ENCODE results near the gene RNU1-3. TPM values are rescaled to one million over a fixed set of nuclear protein-coding genes. Genes with fewer than 3 reads are reported as not detected.
A peak's percentile ranks its signal among the peaks of the same experiment; 100 is the strongest.

Gene RNU1-3
- total and polyA plus RNA-seq, 9 of the 15 experiments (the other 6 are each of a cell fraction or from before 2014, with no cell fraction given) = under 0.01 to 32,823 (median 2,538) TPM; not detected in 4

- TF ChIP-seq, protein P1, sequence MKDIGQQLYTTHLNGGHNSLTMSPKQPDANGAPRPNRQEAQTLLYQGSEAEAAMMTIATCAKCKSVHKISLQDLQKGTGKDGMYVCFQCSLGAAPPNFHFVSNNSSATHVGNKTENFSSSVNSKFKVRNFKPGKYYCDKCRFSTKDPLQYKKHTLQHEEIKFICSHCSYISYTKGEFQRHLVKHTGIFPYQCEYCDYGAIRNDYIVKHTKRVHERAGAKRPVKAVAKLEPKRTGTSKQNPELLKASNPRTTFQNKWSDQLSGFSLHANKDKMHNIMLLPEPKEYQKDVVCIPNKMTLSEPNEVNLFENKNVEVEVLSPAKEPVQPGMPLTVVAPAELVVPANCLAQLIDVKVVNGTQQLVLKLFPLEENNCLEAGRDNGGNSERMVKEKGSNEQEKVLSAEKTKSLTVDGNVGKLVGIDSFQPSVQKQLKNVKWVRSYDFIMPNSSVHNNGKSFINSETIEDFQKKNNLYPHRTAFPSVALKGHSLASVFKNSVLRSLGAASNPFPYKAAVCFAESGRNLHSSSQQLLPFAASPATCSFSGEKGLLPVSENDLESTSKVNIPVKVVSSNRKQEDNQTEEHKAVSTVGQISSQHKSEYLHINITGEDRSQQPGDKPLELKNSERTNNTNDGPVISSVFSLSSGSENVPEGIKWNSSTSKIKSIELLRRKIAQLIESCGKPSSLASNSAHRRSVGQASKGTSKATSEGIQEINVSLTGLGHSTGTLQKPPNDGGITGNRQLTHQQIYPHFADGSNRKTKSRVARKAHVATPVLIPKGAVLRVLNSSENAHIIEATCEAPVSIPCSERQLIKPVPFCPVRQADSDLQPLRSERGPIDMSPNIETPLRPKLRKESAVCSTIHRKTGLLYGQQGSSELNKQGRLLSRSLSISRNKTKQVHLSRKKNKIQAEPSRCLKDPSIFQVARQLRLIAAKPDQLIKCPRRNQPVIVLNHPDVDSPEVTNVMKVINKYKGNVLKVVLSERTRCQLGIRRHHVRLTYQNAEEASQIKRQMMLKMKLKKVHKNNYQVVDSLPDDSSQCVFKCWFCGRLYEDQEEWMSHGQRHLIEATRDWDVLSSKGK (CRISPR knock-in tag; IDR thresholded peaks at IDR 0.05) = no peak
- TF ChIP-seq ZNF143 (CRISPR knock-in tag; IDR thresholded peaks at IDR 0.05) (peak; percentile 61), PRMT5 (CRISPR knock-in tag; IDR thresholded peaks at IDR 0.05) (peak; percentile 91), RNF2 (IDR thresholded peaks at IDR 0.05) (no peak), ZFP36 (IDR thresholded peaks at IDR 0.05; ENCODE audit: low read depth, low read length, partially characterized antibody) (no peak), MYNN (IDR thresholded peaks at IDR 0.05) (0 out of 2 replicates have a peak, but pooled peaks have one; percentile 25), MYNN (CRISPR knock-in tag; IDR thresholded peaks at IDR 0.05) (no peak), GABPB2 (CRISPR knock-in tag; conservative IDR thresholded peaks at IDR 0.05) (no peak), NFIC (IDR thresholded peaks at IDR 0.05) (no peak), ZNF699 (CRISPR knock-in tag; IDR thresholded peaks at IDR 0.05; ENCODE audit: insufficient replicate concordance) (no peak), IRF1 (CRISPR knock-in tag; IDR thresholded peaks at IDR 0.05; ENCODE audit: borderline replicate concordance) (no peak), CTBP1 (IDR thresholded peaks at IDR 0.05; ENCODE audit: borderline replicate concordance) (no peak), TAF15 (IDR thresholded peaks at IDR 0.05; ENCODE audit: low read depth, low read length) (no peak), ZNF175 (CRISPR knock-in tag; IDR thresholded peaks at IDR 0.05; ENCODE audit: low read depth) (no peak), NR2C2 (CRISPR knock-in tag; IDR thresholded peaks at IDR 0.05) (peak; percentile 68; the same call in 1 of the 2 replicates), NR2C2 (tag; IDR thresholded peaks at IDR 0.05) (no peak), NCOA6 (IDR thresholded peaks at IDR 0.05) (no peak), MCM7 (IDR thresholded peaks at IDR 0.05) (no peak), KLF16 (IDR thresholded peaks at IDR 0.05) (no peak)
- TF ChIP-seq, protein P2, sequence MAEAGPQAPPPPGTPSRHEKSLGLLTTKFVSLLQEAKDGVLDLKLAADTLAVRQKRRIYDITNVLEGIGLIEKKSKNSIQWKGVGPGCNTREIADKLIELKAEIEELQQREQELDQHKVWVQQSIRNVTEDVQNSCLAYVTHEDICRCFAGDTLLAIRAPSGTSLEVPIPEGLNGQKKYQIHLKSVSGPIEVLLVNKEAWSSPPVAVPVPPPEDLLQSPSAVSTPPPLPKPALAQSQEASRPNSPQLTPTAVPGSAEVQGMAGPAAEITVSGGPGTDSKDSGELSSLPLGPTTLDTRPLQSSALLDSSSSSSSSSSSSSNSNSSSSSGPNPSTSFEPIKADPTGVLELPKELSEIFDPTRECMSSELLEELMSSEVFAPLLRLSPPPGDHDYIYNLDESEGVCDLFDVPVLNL (CRISPR knock-in tag; IDR thresholded peaks at IDR 0.05; ENCODE audit: low read depth) = no peak
- TF ChIP-seq, protein P3, sequence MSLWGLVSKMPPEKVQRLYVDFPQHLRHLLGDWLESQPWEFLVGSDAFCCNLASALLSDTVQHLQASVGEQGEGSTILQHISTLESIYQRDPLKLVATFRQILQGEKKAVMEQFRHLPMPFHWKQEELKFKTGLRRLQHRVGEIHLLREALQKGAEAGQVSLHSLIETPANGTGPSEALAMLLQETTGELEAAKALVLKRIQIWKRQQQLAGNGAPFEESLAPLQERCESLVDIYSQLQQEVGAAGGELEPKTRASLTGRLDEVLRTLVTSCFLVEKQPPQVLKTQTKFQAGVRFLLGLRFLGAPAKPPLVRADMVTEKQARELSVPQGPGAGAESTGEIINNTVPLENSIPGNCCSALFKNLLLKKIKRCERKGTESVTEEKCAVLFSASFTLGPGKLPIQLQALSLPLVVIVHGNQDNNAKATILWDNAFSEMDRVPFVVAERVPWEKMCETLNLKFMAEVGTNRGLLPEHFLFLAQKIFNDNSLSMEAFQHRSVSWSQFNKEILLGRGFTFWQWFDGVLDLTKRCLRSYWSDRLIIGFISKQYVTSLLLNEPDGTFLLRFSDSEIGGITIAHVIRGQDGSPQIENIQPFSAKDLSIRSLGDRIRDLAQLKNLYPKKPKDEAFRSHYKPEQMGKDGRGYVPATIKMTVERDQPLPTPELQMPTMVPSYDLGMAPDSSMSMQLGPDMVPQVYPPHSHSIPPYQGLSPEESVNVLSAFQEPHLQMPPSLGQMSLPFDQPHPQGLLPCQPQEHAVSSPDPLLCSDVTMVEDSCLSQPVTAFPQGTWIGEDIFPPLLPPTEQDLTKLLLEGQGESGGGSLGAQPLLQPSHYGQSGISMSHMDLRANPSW (CRISPR knock-in tag; IDR thresholded peaks at IDR 0.05) = peak; percentile 36; the same call in 1 of the 2 replicates
These were observed 41.0 kb downstream of the RNU1-3 start (continued) for GRCh38 chr1:16625497-16626408.
